ENCODE results near the gene SLC39A8.

GRCh38 chr4:102358128-102358527 lies 12.8 kb upstream of the SLC39A8 start:
- TF ChIP-seq CTCF (IDR thresholded peaks at IDR 0.05) (no peak), MYBL2 (CRISPR knock-in tag; IDR thresholded peaks at IDR 0.05) (no peak), ATF6 (CRISPR knock-in tag; IDR thresholded peaks at IDR 0.05) (no peak)
